K562 (cell line): Measurements from ENCODE around the gene ZSWIM8.

Experiments used
- EHMT2 ChIP-seq: fragments of 450-650 bp; IDR thresholded peaks from 2 replicates; pipeline ENCODE4 v1.6.1; 2018; ENCODE audit warnings: antibody characterized with exemption
- HNRNPL ChIP-seq: fragments of 200-400 bp; formaldehyde crosslinking; IDR thresholded peaks from 2 replicates; pipeline ENCODE4 v1.6.1; 2017; ENCODE audit warnings: low read depth, mild to moderate bottlenecking, low read length
- RCOR1 ChIP-seq, 2 experiments: IDR thresholded peaks; 2 replicates each; pipeline ENCODE4 v1.6.1; 2012; ENCODE audit warnings: low read depth in 2 of 2, low read length in 2 of 2, borderline replicate concordance in 1 of 2, improper control_type of control experiment in 1 of 2
- TCF7L2 ChIP-seq: fragments of 150-350 bp; IDR thresholded peaks from 2 replicates; pipeline ENCODE4 v1.6.1; 2016; ENCODE audit warnings: low read depth, mild to moderate bottlenecking, low read length, moderate library complexity
- ZC3H11A ChIP-seq: IDR thresholded peaks from 2 replicates; pipeline ENCODE4 v1.6.1; 2012; ENCODE audit warnings: low read depth, low read length, improper control_type of control experiment
- ZNF184 ChIP-seq: sonication (generic); formaldehyde crosslinking; IDR thresholded peaks from 2 replicates; pipeline ENCODE4 v1.5.0; 2020; ENCODE audit warnings: missing genetic modification reagents
- TF ChIP-seq, protein P1 (sequence below), 3 experiments: IDR thresholded peaks in 2 of 3; conservative IDR thresholded peaks in 1 of 3; 2 replicates each; pipeline ENCODE4 v1.5.1; 2011 to 2012; ENCODE audit warnings: low read length in 3 of 3, mild to moderate bottlenecking in 3 of 3, control low read depth in 2 of 3, improper control_type of control experiment in 1 of 3, inconsistent platforms in 1 of 3, low read depth in 1 of 3, mixed read lengths in 1 of 3, moderate library complexity in 1 of 3; ENCODE audit not compliant: insufficient read depth in 2 of 3
- TF ChIP-seq, protein P2 (sequence below): sonication (generic); formaldehyde crosslinking; IDR thresholded peaks from 2 replicates; pipeline ENCODE4 v1.8.0; 2022; ENCODE audit warnings: mild to moderate bottlenecking, missing genetic modification reagents
- TF ChIP-seq, protein P3 (sequence below): fragments of 250-450 bp; sonication (Bioruptor Pico); IDR thresholded peaks from 2 replicates; pipeline ENCODE4 v1.4.0; 2020; ENCODE audit warnings: mild to moderate bottlenecking, moderate library complexity
- TF ChIP-seq, protein P4 (sequence below), 2 experiments: fragments of 450-650 bp; IDR thresholded peaks; 2 replicates each; pipeline ENCODE4 v1.6.1; 2018; ENCODE audit warnings: mild to moderate bottlenecking in 2 of 2, low read depth in 1 of 2; ENCODE audit not compliant: partially characterized antibody in 2 of 2

DNA sequence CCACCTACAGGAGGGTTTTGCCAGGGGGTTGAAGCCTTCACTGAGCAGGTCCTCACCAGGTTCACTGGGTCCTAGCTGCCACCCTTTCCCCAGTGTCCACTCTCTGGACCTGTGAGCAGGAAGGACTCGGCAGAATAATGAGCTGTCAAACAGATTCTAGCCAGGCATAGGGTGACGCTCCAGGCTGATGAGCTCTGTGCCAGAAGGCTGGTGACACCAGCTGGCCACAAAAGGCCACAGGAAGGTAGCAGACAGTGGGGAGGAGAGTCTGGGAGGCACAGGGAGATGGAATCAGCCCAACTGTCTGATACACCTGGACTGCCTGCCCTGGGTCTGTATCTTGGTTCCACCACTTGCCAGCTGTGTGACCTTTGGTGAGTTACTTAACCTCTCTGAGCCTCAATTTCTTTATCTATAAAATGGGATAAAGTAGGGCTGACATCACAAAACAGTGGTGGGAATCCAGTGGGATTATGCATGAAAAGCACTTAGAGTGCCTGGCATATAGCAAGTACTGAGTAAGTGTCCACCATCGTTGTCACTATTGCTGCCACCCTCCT lies 52.7 kb downstream of the ZSWIM8 start:
- TF ChIP-seq ZC3H11A (no peak), HNRNPL (no peak), TCF7L2 (no peak), EHMT2 (no peak), RCOR1 (IDR thresholded peaks at IDR 0.05; ENCODE audit: borderline replicate concordance in 1 of 2, low read depth in 2 of 2, low read length in 2 of 2) (no peak; a peak in 1 of 4 replicates), ZNF184 (CRISPR knock-in tag) (no peak)
- TF ChIP-seq, protein P1, sequence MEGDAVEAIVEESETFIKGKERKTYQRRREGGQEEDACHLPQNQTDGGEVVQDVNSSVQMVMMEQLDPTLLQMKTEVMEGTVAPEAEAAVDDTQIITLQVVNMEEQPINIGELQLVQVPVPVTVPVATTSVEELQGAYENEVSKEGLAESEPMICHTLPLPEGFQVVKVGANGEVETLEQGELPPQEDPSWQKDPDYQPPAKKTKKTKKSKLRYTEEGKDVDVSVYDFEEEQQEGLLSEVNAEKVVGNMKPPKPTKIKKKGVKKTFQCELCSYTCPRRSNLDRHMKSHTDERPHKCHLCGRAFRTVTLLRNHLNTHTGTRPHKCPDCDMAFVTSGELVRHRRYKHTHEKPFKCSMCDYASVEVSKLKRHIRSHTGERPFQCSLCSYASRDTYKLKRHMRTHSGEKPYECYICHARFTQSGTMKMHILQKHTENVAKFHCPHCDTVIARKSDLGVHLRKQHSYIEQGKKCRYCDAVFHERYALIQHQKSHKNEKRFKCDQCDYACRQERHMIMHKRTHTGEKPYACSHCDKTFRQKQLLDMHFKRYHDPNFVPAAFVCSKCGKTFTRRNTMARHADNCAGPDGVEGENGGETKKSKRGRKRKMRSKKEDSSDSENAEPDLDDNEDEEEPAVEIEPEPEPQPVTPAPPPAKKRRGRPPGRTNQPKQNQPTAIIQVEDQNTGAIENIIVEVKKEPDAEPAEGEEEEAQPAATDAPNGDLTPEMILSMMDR (IDR thresholded peaks at IDR 0.05 in 2 of 3, conservative IDR thresholded peaks at IDR 0.05 in 1 of 3; ENCODE audit: insufficient read depth in 2 of 3, low read depth in 1 of 3, low read length in 3 of 3): no peak
- TF ChIP-seq, protein P2, sequence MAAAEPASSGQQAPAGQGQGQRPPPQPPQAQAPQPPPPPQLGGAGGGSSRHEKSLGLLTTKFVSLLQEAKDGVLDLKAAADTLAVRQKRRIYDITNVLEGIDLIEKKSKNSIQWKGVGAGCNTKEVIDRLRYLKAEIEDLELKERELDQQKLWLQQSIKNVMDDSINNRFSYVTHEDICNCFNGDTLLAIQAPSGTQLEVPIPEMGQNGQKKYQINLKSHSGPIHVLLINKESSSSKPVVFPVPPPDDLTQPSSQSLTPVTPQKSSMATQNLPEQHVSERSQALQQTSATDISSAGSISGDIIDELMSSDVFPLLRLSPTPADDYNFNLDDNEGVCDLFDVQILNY (CRISPR knock-in tag): no peak
- TF ChIP-seq, protein P3, sequence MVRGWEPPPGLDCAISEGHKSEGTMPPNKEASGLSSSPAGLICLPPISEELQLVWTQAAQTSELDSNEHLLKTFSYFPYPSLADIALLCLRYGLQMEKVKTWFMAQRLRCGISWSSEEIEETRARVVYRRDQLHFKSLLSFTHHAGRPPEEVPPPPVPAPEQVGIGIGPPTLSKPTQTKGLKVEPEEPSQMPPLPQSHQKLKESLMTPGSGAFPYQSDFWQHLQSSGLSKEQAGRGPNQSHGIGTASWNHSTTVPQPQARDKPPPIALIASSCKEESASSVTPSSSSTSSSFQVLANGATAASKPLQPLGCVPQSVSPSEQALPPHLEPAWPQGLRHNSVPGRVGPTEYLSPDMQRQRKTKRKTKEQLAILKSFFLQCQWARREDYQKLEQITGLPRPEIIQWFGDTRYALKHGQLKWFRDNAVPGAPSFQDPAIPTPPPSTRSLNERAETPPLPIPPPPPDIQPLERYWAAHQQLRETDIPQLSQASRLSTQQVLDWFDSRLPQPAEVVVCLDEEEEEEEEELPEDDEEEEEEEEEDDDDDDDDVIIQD (CRISPR knock-in tag): no peak
- TF ChIP-seq, protein P4, sequence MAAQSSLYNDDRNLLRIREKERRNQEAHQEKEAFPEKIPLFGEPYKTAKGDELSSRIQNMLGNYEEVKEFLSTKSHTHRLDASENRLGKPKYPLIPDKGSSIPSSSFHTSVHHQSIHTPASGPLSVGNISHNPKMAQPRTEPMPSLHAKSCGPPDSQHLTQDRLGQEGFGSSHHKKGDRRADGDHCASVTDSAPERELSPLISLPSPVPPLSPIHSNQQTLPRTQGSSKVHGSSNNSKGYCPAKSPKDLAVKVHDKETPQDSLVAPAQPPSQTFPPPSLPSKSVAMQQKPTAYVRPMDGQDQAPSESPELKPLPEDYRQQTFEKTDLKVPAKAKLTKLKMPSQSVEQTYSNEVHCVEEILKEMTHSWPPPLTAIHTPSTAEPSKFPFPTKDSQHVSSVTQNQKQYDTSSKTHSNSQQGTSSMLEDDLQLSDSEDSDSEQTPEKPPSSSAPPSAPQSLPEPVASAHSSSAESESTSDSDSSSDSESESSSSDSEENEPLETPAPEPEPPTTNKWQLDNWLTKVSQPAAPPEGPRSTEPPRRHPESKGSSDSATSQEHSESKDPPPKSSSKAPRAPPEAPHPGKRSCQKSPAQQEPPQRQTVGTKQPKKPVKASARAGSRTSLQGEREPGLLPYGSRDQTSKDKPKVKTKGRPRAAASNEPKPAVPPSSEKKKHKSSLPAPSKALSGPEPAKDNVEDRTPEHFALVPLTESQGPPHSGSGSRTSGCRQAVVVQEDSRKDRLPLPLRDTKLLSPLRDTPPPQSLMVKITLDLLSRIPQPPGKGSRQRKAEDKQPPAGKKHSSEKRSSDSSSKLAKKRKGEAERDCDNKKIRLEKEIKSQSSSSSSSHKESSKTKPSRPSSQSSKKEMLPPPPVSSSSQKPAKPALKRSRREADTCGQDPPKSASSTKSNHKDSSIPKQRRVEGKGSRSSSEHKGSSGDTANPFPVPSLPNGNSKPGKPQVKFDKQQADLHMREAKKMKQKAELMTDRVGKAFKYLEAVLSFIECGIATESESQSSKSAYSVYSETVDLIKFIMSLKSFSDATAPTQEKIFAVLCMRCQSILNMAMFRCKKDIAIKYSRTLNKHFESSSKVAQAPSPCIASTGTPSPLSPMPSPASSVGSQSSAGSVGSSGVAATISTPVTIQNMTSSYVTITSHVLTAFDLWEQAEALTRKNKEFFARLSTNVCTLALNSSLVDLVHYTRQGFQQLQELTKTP (IDR thresholded peaks at IDR 0.05; ENCODE audit: low read depth in 1 of 2, partially characterized antibody in 2 of 2): no peak
